Thyroid gland (tissue), 4 donors: ENCODE measurements around the gene SNURF. TPM values are rescaled to one million over a fixed set of nuclear protein-coding genes. Genes with fewer than 3 reads are reported as not detected.

Source experiments
- DNase-seq, 2 donors: peaks; one replicate each; pipeline ENCODE4 v3.0.0-alpha.2; 2019
- H3K27ac ChIP-seq, 3 donors: fragments of 200-600 bp; sonication (generic); 1 replicate in 2 of 3; 2 replicates in 1 of 3; pipeline ENCODE4 v1.5.1; 2016 to 2019; ENCODE audit warnings: mild to moderate bottlenecking in 1 of 3, moderate library complexity in 1 of 3
- H3K27me3 ChIP-seq: fragments of 200-600 bp; sonication (generic); one replicate; pipeline ENCODE4 v1.5.1; 2019
- H3K36me3 ChIP-seq, 2 donors: fragments of 200-600 bp; sonication (generic); one replicate each; pipeline ENCODE4 v1.5.1; 2016 to 2019
- H3K4me1 ChIP-seq, 2 donors: fragments of 200-600 bp; sonication (generic); one replicate each; pipeline ENCODE4 v1.5.1; 2017 to 2019
- H3K4me3 ChIP-seq, 3 donors: fragments of 200-600 bp; sonication (generic); replicated peaks in 1 of 3; 1 replicate in 2 of 3; 2 replicates in 1 of 3; pipeline ENCODE4 v1.5.1; 2016; ENCODE audit warnings: mild to moderate bottlenecking in 1 of 3
- H3K9me3 ChIP-seq: fragments of 200-600 bp; sonication (generic); one replicate; pipeline ENCODE4 v1.5.1; 2017
- POLR2A ChIP-seq, 2 donors: fragments of 450-650 bp; IDR thresholded peaks; one replicate each; pipeline ENCODE4 v1.6.1; 2017; ENCODE audit warnings: antibody characterized with exemption in 2 of 2, mild to moderate bottlenecking in 2 of 2, moderate library complexity in 1 of 2
- WGBS, 2 donors: methylation state at CpG; one replicate each; pipeline ENCODE4 v1.1.5; 2017; 5-methylcytosine and 5-hydroxymethylcytosine counted together
- intact Hi-C: fragments of 100-400 bp; cut with DNase I; formaldehyde crosslinking; loops from one replicate; pipeline ENCODE4 v1.15.1; 2023
- total RNA-seq, 4 donors: library from RNA; depleted of rRNA; stranded (reverse); fragments of >200 nt; gene quantifications; one replicate each; pipeline ENCODE4 v1.2.3, GENCODE V29; 2016
- TF ChIP-seq, protein P1 (sequence below), 6 experiments: fragments of 200-600 bp in 3 of 6; fragments of 450-650 bp in 3 of 6; sonication (generic) in 3 of 6; IDR thresholded peaks; one replicate each; pipeline ENCODE4 v1.5.1; 2016 to 2019; ENCODE audit warnings: antibody characterized with exemption in 6 of 6, mild to moderate bottlenecking in 2 of 6, inconsistent platforms in 1 of 6, moderate library complexity in 1 of 6

The SNURF gene
- total RNA-seq, 4 donors from 2014 or later, result 42.9 to 65.2 (median 54.1) TPM

DNA sequence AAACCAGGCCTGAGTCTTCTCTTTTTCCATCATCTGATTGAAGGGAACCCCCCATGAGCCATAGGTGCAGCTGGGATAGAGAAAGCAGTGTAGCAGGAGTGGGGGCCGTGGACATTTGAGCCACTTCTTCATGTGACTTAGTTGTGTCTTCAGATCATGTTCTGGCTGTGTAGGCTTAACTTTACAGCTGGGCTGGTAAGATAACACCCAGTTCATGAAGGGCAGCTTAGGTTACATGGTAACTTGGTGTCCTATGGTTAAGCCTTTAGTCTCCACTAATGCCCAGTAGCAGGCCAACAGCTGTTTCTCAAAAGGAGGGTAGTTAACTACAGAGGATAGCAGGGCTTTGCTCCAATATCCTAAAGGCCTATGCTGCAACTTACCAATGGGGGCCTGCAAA is 11.4 kb upstream of the SNURF start:
- 27 to 79% methylated on average over 1 of the region's 1 CpG for WGBS, 2 donors
- Histone ChIP-seq H3K9me3 (no peaks in the 10 kb centered on the region), H3K27me3 (no peaks in the 10 kb centered on the region), H3K27ac (no peak overlapping the region), H3K36me3 (no peaks in the 10 kb centered on the region), H3K4me3 (no peak overlapping the region), H3K4me1 (peaks cover 2 to 5% of the 10 kb centered on the region in 2 donors)
- intact Hi-C loops, result no loop called here
- DNase-seq, result no peak
- TF ChIP-seq POLR2A (IDR thresholded peaks at IDR 0.05), result no peak
- TF ChIP-seq, protein P1, sequence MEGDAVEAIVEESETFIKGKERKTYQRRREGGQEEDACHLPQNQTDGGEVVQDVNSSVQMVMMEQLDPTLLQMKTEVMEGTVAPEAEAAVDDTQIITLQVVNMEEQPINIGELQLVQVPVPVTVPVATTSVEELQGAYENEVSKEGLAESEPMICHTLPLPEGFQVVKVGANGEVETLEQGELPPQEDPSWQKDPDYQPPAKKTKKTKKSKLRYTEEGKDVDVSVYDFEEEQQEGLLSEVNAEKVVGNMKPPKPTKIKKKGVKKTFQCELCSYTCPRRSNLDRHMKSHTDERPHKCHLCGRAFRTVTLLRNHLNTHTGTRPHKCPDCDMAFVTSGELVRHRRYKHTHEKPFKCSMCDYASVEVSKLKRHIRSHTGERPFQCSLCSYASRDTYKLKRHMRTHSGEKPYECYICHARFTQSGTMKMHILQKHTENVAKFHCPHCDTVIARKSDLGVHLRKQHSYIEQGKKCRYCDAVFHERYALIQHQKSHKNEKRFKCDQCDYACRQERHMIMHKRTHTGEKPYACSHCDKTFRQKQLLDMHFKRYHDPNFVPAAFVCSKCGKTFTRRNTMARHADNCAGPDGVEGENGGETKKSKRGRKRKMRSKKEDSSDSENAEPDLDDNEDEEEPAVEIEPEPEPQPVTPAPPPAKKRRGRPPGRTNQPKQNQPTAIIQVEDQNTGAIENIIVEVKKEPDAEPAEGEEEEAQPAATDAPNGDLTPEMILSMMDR (IDR thresholded peaks at IDR 0.05), result no peak

DNA sequence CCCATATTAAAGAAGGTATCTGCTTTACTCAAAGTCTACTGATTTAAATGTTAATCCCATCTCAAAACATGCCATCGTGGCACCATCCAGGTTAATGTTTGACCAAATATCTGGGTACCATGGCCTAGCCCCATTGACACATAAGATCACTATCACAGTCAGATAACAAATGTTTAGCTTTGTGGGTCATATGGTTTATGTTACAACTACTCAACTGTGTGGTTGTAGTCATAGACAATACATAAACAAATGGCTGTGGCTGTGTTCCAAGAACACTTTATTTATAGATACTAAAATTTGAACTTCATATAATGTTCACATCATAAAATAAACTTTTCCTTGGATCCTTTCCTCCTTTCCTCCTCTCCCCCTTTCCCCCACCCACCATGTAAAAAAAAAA is 9.8 kb upstream of the SNURF start:
- Histone ChIP-seq H3K36me3 (no peaks in the 10 kb centered on the region), H3K9me3 (no peaks in the 10 kb centered on the region), H3K4me3 (no peak overlapping the region), H3K4me1 (peaks cover 2 to 5% of the 10 kb centered on the region in 2 donors), H3K27me3 (no peaks in the 10 kb centered on the region), H3K27ac (peak overlapping the region; percentile 43 to 61 (median 59))
- 35 to 49% methylated on average over 1 of the region's 1 CpG for WGBS, 2 donors
- TF ChIP-seq, protein P1 (IDR thresholded peaks at IDR 0.05), result no peak
- TF ChIP-seq POLR2A (IDR thresholded peaks at IDR 0.05), result no peak
- DNase-seq, result no peak
- intact Hi-C loops, result no loop called here

DNA sequence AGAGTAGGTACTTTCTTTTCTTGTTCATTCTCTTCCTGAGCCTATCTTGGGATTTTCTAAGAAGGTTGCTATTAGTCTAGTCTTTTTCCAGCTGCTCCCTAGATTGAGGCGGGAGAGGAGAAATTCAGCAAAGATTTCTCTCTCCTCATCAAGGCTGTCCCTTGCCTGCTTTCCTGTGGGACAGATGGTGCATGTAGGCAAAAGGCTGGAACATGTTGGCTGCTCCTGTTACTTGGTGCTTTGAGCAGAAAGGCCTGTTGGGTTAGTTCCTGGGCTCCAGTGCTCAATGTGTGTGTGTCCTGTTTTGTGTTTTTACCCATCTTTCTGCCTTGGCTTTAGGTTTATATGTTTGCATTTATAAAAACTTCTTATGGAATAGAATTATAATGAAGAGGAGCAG is 9.1 kb upstream of the SNURF start:
- H3K27ac ChIP-seq, result peak overlapping the region; percentile 37 to 61 (median 47)
- TF ChIP-seq POLR2A (IDR thresholded peaks at IDR 0.05), result no peak
- TF ChIP-seq, protein P1 (IDR thresholded peaks at IDR 0.05), result no peak
- intact Hi-C loops, result no loop called here

DNA sequence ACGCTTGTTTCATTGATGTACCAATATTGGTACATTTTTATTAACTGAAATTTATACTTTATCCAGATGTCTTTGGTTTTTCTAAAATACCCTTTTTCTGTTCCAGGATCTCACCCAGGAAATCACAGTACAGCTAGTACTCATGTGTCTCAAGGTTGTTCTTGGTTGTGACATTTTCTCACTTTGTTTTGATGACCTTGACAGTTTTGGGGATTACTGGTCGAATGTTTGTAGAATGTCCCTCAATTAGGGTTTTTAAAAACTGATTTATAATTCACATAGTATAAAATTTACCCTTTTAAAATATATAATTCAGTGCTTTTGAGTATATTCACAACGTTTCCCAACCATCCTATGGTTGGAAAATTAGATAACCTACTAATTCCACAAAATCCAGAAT is 6.3 kb upstream of the SNURF start:
- no peaks in the 10 kb centered on the region for H3K27me3 ChIP-seq
- peaks cover 2 to 5% of the 10 kb centered on the region in 2 donors for H3K4me1 ChIP-seq
- DNase-seq, result no peak
- no peaks in the 10 kb centered on the region for H3K9me3 ChIP-seq
- H3K36me3 ChIP-seq, result no peaks in the 10 kb centered on the region
- TF ChIP-seq, protein P1 (IDR thresholded peaks at IDR 0.05), result no peak
- no peak for TF ChIP-seq POLR2A (IDR thresholded peaks at IDR 0.05)
- 76 to 78% methylated on average over 3 of the region's 3 CpGs for WGBS, 2 donors
- intact Hi-C loops, result no loop called here
- H3K4me3 ChIP-seq, result no peak overlapping the region
- H3K27ac ChIP-seq, result no peak overlapping the region

More for the DNA sequence above, 9.1 kb upstream of the SNURF start:
- DNase-seq, result no peak
- H3K27me3 ChIP-seq, result no peaks in the 10 kb centered on the region
- no peak overlapping the region for H3K4me3 ChIP-seq
- 30 to 52% methylated on average over 1 of the region's 1 CpG for WGBS, 2 donors
- H3K4me1 ChIP-seq, result peaks cover 2 to 5% of the 10 kb centered on the region in 2 donors
- no peaks in the 10 kb centered on the region for H3K36me3 ChIP-seq
- no peaks in the 10 kb centered on the region for H3K9me3 ChIP-seq

DNA sequence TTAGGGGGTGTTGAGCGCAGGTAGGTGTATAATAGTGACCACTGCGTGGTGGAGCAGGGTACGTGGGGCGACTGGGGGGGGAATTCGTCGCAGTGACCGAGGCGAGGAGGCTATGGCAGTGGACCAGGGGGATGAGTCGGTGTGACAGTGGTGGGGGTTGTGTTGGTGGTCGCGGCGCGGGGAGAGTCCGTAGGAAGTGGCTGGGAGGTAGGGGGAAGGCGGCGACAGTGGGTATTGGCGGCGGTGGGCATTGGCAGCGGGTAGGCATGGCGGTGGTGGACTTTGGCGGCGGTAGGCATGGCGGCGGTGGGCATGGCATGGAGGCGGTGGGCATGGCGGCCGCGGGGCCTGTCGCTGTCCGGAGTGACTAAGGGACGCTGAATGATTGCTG is 739 bp downstream of the SNURF start:
- WGBS, 2 donors, result 55 to 66% methylated on average over 31 of the region's 31 CpGs
- intact Hi-C loops, result no loop called here
- peaks cover 0 to 7% of the 10 kb centered on the region in 2 donors for H3K4me1 ChIP-seq
- H3K4me3 ChIP-seq, result peak overlapping the region; percentile 48 to 98 (median 67)
- no peaks in the 10 kb centered on the region for H3K27me3 ChIP-seq
- no peaks in the 10 kb centered on the region for H3K36me3 ChIP-seq
- no peaks in the 10 kb centered on the region for H3K9me3 ChIP-seq
- TF ChIP-seq, protein P1 (IDR thresholded peaks at IDR 0.05), result no peak
- no peak for TF ChIP-seq POLR2A (IDR thresholded peaks at IDR 0.05)
- H3K27ac ChIP-seq, result peak overlapping the region; percentile 72 to 86 (median 78)
- peak; percentile 10 to 15 for DNase-seq
